ENCODE results near the gene EVPLL.
A peak's percentile ranks its signal among the peaks of the same experiment; 100 is the strongest.
"Not testable (repeated sequence)": the region's sequence is repeated elsewhere in the genome, so short reads cannot be mapped to it uniquely, and the experiment has no call there.

The EVPLL gene

DNA sequence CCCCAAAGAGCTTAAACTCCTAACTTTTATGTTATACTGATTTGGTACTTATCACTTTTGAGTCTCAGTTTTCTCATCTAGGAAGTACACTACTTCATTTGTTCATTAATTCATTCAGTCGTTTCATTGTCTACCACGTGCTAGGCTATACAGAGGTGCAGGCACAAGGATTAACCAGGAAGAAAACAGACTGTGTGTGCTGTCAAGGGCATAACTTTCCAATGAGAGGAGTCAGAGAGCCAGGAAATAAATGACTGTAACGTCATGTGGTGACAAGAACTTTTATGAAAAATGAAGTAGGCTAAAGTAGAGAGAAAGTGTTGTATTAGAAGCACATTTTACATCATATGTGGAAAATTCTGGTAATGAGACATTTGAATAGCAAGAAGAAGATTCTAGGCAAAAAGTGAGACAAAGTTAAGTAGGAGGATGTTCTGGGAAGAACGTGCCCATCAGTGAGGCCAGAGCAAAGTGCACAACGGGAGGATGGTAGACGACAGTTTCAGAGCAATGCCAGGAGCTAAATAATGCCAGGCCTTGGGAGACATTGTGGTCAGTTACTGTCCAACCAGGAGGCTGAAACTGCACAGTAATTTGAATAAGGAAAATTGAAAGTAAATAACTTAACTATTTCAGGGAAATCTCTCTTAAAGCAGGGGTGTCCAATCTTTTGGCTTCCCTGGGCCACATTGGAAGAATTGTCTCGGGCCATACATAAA lies 24.5 kb downstream of the EVPLL start:
- H2AK5ac ChIP-seq (ENCODE audit: low read length, severe bottlenecking); H2BK15ac ChIP-seq (ENCODE audit: low read depth, poor library complexity, severe bottlenecking); H2BK12ac ChIP-seq (ENCODE audit: low read length in 2 of 2); H3K23ac ChIP-seq (ENCODE audit: low read length in 2 of 2); H3K4me1 ChIP-seq (ENCODE audit: control insufficient read depth, insufficient read depth, low read depth, low read length); H3K36me3 ChIP-seq (ENCODE audit: control insufficient read depth in 1 of 2, insufficient read depth in 2 of 2, low read depth in 1 of 2, low read length in 2 of 2); H3K27ac ChIP-seq (ENCODE audit: low read length, poor library complexity, severe bottlenecking); DNase-seq; H2BK5ac ChIP-seq (ENCODE audit: low read depth, low read length, poor library complexity, severe bottlenecking); H4K8ac ChIP-seq (ENCODE audit: low read length); H3K9me3 ChIP-seq (ENCODE audit: control insufficient read depth, low read length); H3K27me3 ChIP-seq (ENCODE audit: control insufficient read depth in 1 of 2, insufficient read depth in 1 of 2, low read length in 2 of 2); H3K18ac ChIP-seq (ENCODE audit: low read depth in 1 of 2, low read length in 2 of 2); H3K14ac ChIP-seq (ENCODE audit: low read length in 2 of 2); H4K91ac ChIP-seq (ENCODE audit: low read length); H3K9ac ChIP-seq (ENCODE audit: low read length); H3K79me1 ChIP-seq (replicated peaks; ENCODE audit: low read length, poor library complexity, severe bottlenecking); H3K4me3 ChIP-seq (ENCODE audit: insufficient read depth in 1 of 2, low read depth in 1 of 2, low read length in 2 of 2); H2AFZ ChIP-seq (ENCODE audit: low read depth, low read length); H3K4ac ChIP-seq (ENCODE audit: low read depth in 1 of 2, low read length in 2 of 2); H2BK120ac ChIP-seq (ENCODE audit: low read depth, low read length); H3K4me2 ChIP-seq (ENCODE audit: low read length, poor library complexity, severe bottlenecking): not testable (repeated sequence)
- WGBS: 86% methylated on average over 6 of the region's 7 CpGs

DNA sequence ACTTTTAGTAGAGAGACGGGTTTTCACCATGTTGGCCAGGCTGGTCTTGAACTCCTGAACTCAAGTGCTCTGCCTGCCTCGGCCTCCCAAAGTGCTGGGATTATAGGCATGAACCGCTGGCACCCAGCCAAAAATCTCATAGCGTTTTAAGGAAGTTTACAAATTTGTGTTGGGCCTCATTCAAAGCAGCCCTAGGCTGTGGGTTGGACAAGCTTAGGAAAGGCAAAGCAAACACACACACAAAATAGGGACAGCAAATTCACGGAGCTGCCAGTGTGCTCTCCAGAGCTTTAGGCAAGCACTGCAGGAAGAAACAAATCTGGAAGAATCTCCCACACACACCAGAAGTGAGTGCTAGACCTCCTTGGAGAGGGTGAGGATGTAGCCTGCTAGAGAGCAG lies 25.6 kb downstream of the EVPLL start:
- H3K4ac ChIP-seq (ENCODE audit: low read depth in 1 of 2, low read length in 2 of 2); H3K9me3 ChIP-seq (ENCODE audit: control insufficient read depth, low read length); H4K8ac ChIP-seq (ENCODE audit: low read length); H2BK12ac ChIP-seq (ENCODE audit: low read length in 2 of 2); H3K14ac ChIP-seq (ENCODE audit: low read length in 2 of 2); H3K36me3 ChIP-seq (ENCODE audit: control insufficient read depth in 1 of 2, insufficient read depth in 2 of 2, low read depth in 1 of 2, low read length in 2 of 2); H2BK120ac ChIP-seq (ENCODE audit: low read depth, low read length); H2BK15ac ChIP-seq (ENCODE audit: low read depth, poor library complexity, severe bottlenecking); H3K9ac ChIP-seq (ENCODE audit: low read length); H4K91ac ChIP-seq (ENCODE audit: low read length); H2BK5ac ChIP-seq (ENCODE audit: low read depth, low read length, poor library complexity, severe bottlenecking); H3K27me3 ChIP-seq (ENCODE audit: control insufficient read depth in 1 of 2, insufficient read depth in 1 of 2, low read length in 2 of 2); H3K4me2 ChIP-seq (ENCODE audit: low read length, poor library complexity, severe bottlenecking); H2AK5ac ChIP-seq (ENCODE audit: low read length, severe bottlenecking); H3K27ac ChIP-seq (ENCODE audit: low read length, poor library complexity, severe bottlenecking); H2AFZ ChIP-seq (ENCODE audit: low read depth, low read length); H3K79me1 ChIP-seq (replicated peaks; ENCODE audit: low read length, poor library complexity, severe bottlenecking); H3K18ac ChIP-seq (ENCODE audit: low read depth in 1 of 2, low read length in 2 of 2); H3K4me1 ChIP-seq (ENCODE audit: control insufficient read depth, insufficient read depth, low read depth, low read length); DNase-seq; H3K23ac ChIP-seq (ENCODE audit: low read length in 2 of 2); H3K4me3 ChIP-seq (ENCODE audit: insufficient read depth in 1 of 2, low read depth in 1 of 2, low read length in 2 of 2): not testable (repeated sequence)
- WGBS: 65% methylated on average over 2 of the region's 5 CpGs

DNA sequence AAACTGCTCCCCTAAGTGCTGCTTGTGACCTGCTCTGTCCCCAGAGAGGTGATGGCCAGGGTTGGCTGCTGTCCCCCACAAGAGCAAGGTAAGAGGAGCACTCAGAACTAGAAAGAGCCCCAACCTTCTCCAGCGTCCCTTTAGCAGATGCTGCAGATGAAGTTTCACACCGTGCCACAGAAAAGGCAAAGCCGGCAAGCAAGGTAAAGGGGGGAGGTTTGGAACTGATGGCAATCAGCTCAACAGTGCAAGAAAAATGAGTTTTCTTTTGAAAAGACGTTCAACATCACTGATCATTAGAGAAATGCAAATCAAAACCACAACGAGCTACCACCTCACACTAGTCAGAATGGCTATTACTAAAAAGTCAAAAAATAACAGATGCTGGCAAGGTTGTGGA lies 26.0 kb downstream of the EVPLL start:
- H3K79me1 ChIP-seq (replicated peaks; ENCODE audit: low read length, poor library complexity, severe bottlenecking); DNase-seq; H3K36me3 ChIP-seq (ENCODE audit: control insufficient read depth in 1 of 2, insufficient read depth in 2 of 2, low read depth in 1 of 2, low read length in 2 of 2); H4K8ac ChIP-seq (ENCODE audit: low read length); H3K27me3 ChIP-seq (ENCODE audit: control insufficient read depth in 1 of 2, insufficient read depth in 1 of 2, low read length in 2 of 2); H3K4me3 ChIP-seq (ENCODE audit: insufficient read depth in 1 of 2, low read depth in 1 of 2, low read length in 2 of 2); H2BK15ac ChIP-seq (ENCODE audit: low read depth, poor library complexity, severe bottlenecking); H3K9ac ChIP-seq (ENCODE audit: low read length); H3K9me3 ChIP-seq (ENCODE audit: control insufficient read depth, low read length); H3K14ac ChIP-seq (ENCODE audit: low read length in 2 of 2); H3K27ac ChIP-seq (ENCODE audit: low read length, poor library complexity, severe bottlenecking); H2AK5ac ChIP-seq (ENCODE audit: low read length, severe bottlenecking); H2BK12ac ChIP-seq (ENCODE audit: low read length in 2 of 2); H2AFZ ChIP-seq (ENCODE audit: low read depth, low read length); H3K18ac ChIP-seq (ENCODE audit: low read depth in 1 of 2, low read length in 2 of 2); H3K4me2 ChIP-seq (ENCODE audit: low read length, poor library complexity, severe bottlenecking); H3K23ac ChIP-seq (ENCODE audit: low read length in 2 of 2); H3K4ac ChIP-seq (ENCODE audit: low read depth in 1 of 2, low read length in 2 of 2); H2BK120ac ChIP-seq (ENCODE audit: low read depth, low read length); H2BK5ac ChIP-seq (ENCODE audit: low read depth, low read length, poor library complexity, severe bottlenecking); H4K91ac ChIP-seq (ENCODE audit: low read length); H3K4me1 ChIP-seq (ENCODE audit: control insufficient read depth, insufficient read depth, low read depth, low read length): not testable (repeated sequence)
- WGBS: no CpG with 5 or more reads among the region's 5 CpGs

DNA sequence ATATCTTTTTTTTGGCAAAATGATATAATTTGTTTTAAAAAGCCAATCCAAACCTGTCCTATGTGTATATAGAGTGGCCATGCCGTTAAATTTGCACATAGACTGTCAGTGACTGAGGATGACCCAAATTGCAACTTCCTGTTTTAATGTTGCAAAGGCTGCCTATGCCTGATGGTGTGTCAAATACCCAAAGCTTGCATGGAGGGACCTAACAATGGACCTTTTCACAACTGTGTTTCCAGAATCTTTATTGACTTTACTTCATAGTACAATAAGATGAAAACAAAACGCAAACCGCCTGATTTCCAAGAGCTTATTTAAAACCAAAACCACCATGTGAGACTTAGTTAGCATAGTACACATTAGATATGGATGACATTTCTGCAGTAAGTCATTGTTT lies 31.3 kb downstream of the EVPLL start:
- H3K27ac ChIP-seq (ENCODE audit: low read length, poor library complexity, severe bottlenecking); H4K8ac ChIP-seq (ENCODE audit: low read length); H3K9me3 ChIP-seq (ENCODE audit: control insufficient read depth, low read length); H4K91ac ChIP-seq (ENCODE audit: low read length); H2AK5ac ChIP-seq (ENCODE audit: low read length, severe bottlenecking); H2AFZ ChIP-seq (ENCODE audit: low read depth, low read length); H2BK5ac ChIP-seq (ENCODE audit: low read depth, low read length, poor library complexity, severe bottlenecking); H3K9ac ChIP-seq (ENCODE audit: low read length); H3K23ac ChIP-seq (ENCODE audit: low read length in 2 of 2); H3K14ac ChIP-seq (ENCODE audit: low read length in 2 of 2); H3K4me1 ChIP-seq (ENCODE audit: control insufficient read depth, insufficient read depth, low read depth, low read length); H3K36me3 ChIP-seq (ENCODE audit: control insufficient read depth in 1 of 2, insufficient read depth in 2 of 2, low read depth in 1 of 2, low read length in 2 of 2); H3K27me3 ChIP-seq (ENCODE audit: control insufficient read depth in 1 of 2, insufficient read depth in 1 of 2, low read length in 2 of 2); H3K4ac ChIP-seq (ENCODE audit: low read depth in 1 of 2, low read length in 2 of 2); H3K18ac ChIP-seq (ENCODE audit: low read depth in 1 of 2, low read length in 2 of 2); H2BK12ac ChIP-seq (ENCODE audit: low read length in 2 of 2); H3K4me3 ChIP-seq (ENCODE audit: insufficient read depth in 1 of 2, low read depth in 1 of 2, low read length in 2 of 2); H3K4me2 ChIP-seq (ENCODE audit: low read length, poor library complexity, severe bottlenecking); H3K79me1 ChIP-seq (replicated peaks; ENCODE audit: low read length, poor library complexity, severe bottlenecking); H2BK15ac ChIP-seq (ENCODE audit: low read depth, poor library complexity, severe bottlenecking); H2BK120ac ChIP-seq (ENCODE audit: low read depth, low read length): not testable (repeated sequence)
- WGBS: 53% methylated on average over 1 of the region's 3 CpGs
- peak; percentile 6 for DNase-seq

Data from mesenchymal stem cell (in vitro differentiated cells and primary cell).